GOT3 (cell line): ENCODE measurements around the gene EAF1.
"Not testable (repeated sequence)": the region's sequence is repeated elsewhere in the genome, so short reads cannot be mapped to it uniquely, and the experiment has no call there.

Experiments
- DNase-seq: peaks from one replicate; lab custom pipeline; 2025; ENCODE audit warnings: mixed read lengths; lab: John Stamatoyannopoulos, UW

The EAF1 gene

GRCh38 chr3:15484551-15484950, 57.2 kb downstream of the EAF1 start:
- DNase-seq, result not testable (repeated sequence)

GRCh38 chr3:15486020-15486419, 58.6 kb downstream of the EAF1 start:
- DNase-seq, result no peak

DNA sequence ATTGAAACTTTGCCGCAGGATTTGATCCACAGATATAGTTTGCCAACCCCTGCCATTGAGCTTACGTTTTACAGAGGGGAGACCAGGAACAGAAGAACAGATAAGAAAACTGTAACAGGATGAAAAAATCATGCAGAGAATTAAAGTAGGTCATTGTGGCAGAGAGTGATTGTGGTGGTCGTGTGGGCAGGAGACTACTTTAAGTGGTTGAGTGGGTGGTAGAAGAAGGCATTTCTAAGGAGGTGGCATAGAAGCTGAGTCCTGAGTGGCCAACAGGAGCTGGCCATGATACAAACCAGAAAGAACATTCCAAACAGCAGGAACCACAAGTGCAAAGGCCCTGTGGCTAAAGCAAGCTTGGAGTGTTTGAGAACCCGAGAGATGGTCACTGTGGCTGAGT, 59.6 kb downstream of the EAF1 start:
- no peak for DNase-seq

DNA sequence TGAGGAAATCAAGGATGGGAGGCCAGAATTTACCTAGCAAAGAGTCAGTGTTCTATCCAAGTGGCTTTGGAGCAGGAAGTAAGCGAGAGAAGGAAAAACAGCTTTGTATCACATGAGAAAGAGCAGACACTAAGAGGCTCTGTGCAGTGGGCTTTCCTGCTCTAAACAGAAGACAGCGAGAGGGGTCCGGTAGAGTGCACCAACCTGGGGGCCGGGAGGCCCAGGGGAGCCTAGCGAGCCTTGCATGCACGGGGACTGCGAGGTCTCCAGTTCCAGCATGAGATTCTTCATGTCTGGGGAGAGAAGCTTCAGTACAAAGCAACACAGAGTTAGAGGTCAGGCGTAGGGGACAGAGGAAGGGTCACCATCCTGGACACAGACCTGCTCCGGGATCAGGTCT, 60.6 kb downstream of the EAF1 start:
- no peak for DNase-seq

DNA sequence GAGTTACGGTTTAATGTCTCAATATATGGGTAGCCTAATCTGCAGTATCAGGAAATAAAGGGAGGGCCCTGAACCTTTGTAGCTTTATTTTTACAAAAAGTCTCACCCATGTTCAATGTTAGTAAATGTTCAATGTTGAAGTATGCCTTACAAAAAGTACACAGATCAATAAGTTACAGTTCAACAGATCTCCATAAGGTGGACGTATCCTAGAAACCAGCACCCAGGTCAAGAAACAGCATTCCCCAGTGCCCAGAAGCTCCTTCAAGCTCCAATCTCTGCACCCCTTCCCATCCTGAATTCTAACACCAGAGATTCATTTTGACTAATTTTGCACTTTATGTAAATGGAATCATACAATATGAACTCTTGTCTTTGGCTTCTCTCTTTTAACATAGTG, 62.8 kb downstream of the EAF1 start:
- DNase-seq, result no peak

DNA sequence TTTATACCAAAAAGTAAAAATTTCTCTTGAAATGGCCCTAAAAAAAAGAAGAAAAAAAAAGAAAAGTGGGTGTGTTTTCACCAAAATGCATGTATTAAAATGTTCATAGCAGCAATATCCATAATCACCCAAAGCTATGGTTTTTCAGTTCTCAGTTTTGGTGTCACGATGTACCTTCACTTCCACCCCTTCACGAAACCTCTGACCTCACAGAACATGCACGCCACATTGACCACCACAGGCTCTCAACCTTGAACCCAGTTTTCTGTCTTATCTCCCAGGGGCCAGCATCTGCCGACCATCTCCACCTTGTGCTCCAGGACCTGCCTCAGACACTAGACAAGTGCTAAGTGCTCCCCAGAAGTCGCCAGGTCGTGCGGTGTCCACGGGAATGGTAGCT, 63.7 kb downstream of the EAF1 start:
- no peak for DNase-seq
